NCI-H2107 (cell line): ENCODE data around the gene C3.
"Not testable (repeated sequence)": the region's sequence is repeated elsewhere in the genome, so short reads cannot be mapped to it uniquely, and the experiment has no call there.

Experiments
- DNase-seq: peaks from one replicate; lab custom pipeline; 2025; lab: John Stamatoyannopoulos, UW

The C3 gene

DNA sequence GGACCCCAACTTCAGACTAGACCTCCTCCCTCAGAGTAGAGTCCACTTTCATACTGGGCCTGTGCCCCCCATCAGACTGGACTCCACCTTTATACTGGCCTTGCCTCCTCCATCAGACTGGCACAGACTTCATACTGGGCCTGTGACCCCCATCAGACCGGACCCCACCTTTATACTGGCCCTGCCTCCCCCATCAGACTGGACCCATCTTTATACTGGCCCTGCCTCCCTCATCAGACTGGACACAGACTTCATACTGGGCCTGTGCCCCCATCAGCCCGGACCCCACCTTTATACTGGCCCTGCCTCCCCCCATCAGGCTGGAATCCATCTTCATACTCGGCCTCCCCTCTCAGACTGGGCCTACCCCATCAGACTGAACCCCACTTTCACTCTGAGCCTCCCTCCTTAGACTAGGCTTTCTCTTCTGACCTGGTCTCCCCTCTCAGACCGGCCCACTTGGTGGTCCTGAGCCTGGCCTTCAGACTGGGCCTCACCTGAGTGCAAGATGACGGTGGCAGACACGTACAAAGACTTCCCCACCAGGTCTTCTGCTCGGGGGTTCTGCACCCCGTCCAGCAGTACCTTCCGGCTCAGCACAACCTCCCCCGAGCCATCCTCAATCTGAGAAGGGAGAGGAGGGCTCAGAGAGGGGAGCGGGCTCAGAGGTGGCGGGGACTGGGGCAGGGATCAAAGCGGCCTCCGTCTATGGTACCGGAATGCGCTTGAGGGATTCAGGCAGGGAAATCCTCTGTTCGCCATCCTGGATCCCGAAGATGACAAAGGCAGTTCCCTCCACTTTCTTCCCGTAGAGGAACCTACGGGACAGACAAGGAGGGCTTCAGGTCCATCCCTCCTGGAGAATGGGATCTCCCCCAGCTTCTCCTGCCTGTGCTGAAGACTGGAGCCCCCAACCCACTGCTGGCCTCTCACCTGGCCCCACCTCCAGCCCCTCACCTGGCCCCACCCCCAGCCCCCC lies 7.5 kb downstream of the C3 start:
- no peak for DNase-seq

- DNase-seq: no peak
Observed at GRCh38 chr19:6712231-6712630, 8.2 kb downstream of the C3 start.

GRCh38 chr19:6711605-6712004 lies 8.8 kb downstream of the C3 start:
- DNase-seq: no peak

GRCh38 chr19:6711078-6711361 lies 9.4 kb downstream of the C3 start:
- no peak for DNase-seq

DNA sequence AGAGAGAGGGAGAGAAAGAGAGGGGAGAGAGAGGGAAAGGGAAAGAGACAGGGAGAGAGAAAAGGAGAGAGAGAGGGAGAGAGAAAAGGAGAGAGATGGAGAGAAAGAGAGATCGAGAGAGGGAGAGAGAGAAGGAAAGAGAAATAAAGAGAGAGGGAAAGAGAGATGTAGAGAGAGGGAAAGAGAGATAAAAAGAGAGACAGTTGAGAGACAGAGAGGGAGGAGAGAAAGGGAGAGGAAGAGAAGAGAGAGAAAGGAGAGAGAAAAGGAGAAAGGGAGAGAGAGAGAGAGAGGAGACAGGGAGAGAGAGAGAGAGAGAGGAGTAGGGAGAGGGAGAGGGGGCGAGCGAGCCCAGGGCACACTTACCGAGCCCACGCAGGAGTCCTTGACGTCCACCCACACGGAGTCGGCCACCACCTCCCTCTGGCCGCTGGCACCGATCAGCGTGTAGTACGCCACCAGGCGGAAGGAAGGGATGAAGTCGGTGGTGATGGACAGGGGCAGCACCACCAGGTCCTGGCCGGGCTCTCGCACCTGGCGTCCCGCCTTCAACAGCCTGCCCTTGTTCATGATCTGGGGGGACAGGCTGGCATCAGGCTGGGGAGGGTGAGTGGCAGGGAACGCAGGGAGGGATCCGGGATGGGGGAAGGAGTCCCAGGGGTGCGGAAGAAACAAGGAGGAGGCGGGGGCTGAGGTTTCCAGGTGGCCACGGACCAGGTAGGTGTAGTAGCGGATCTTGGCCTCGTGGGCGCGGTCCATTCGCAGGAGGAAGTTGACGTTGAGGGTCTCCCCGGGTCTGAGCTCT lies 10.0 kb downstream of the C3 start:
- no peak for DNase-seq

- no peak for DNase-seq
Observed at GRCh38 chr19:6709549-6709948, 10.9 kb downstream of the C3 start.

- DNase-seq: not testable (repeated sequence)
Observed at GRCh38 chr19:6708913-6709312, 11.5 kb downstream of the C3 start.

GRCh38 chr19:6708346-6708745 lies 12.1 kb downstream of the C3 start:
- DNase-seq: no peak

DNA sequence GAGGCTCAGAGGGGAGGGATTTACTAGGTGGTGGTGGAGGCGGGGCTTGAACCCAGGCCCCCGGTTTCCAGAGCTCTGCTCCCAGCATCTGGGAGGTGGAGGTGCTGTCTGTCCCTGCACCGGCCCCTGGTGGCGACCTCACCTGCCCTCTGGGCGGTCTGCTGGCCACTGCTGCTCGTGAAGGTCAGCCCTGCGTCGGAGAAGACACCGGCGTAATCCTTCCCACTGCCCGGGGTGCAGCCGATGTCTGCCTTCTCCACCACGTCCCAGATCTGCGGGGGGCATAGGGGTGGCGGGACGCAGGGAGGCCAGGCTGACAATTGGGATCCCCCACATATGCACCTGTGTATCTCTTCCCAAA lies 12.8 kb downstream of the C3 start:
- no peak for DNase-seq

- DNase-seq: no peak
Observed at GRCh38 chr19:6707011-6707657, 13.3 kb downstream of the C3 start.

- no peak for DNase-seq
Observed at GRCh38 chr19:6706633-6706958, 13.9 kb downstream of the C3 start.

- no peak for DNase-seq
Observed at GRCh38 chr19:6705931-6706632, 14.4 kb downstream of the C3 start.

- no peak for DNase-seq
Observed at GRCh38 chr19:6700586-6701316, 19.7 kb downstream of the C3 start.

DNA sequence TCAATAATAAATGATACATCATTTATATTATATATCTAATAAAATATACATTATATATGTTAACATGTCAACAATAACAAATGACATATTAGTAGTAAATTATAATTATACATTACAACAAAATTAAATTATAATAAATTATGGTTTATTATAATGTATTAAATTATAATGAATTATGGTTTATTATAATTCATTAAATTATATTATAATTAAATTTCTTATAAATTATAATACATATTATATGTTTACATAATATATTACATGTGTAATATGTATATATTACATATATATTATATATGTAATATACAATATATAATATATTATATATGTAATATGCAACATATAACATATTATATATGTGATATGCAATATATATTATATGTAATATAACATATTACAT lies 20.5 kb downstream of the C3 start:
- DNase-seq: no peak

GRCh38 chr19:6697291-6697690 lies 23.2 kb downstream of the C3 start:
- no peak for DNase-seq

GRCh38 chr19:6696239-6696820 lies 24.1 kb downstream of the C3 start:
- no peak for DNase-seq

- no peak for DNase-seq
Observed at GRCh38 chr19:6694147-6694815, 26.2 kb downstream of the C3 start.

GRCh38 chr19:6693681-6694080 lies 26.8 kb downstream of the C3 start:
- no peak for DNase-seq

- DNase-seq: no peak
Observed at GRCh38 chr19:6693056-6693471, 27.4 kb downstream of the C3 start.

DNA sequence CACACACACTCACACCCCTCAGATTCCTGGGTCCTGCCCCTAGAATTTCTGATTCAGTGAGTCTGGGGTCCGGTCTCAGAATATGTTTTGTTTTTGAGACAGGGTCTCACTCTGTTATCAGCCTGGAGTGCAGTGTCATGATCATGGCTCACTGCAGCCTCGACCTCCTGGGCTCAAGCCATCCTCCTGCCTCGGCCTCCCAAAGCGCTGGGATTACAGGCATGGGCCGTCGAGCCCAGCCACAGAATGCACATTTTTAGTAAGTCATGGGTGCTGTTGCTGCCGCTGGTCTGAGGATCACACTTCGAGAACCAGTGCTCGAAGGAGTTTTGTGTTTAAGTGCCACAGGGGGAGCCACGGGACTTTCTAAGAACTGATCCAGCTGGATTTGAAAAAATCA lies 28.4 kb downstream of the C3 start:
- DNase-seq: no peak

DNA sequence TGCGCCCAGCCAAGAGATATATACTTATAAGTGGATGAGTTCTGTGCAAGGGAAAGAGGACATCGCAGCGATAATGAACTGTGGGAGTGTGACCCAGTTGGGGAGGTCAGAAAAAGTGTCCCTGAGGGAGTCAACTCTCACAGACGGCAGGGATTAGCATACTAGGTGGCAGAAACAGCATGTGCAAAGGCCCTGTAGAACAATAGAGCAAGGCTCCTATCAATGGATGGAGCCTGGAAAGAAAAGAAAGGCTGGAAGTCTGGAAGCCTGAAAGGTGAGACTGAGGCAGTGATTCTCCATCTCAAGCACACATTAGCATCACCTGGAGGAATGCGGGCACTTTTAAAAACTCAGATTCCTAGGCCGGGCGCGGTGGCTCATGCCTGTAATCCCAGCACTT lies 29.1 kb downstream of the C3 start:
- no peak for DNase-seq
